HepG2 (cell line): ENCODE data around the gene GALNT16. TPM values are rescaled to one million over a fixed set of nuclear protein-coding genes. Genes with fewer than 3 reads are reported as not detected.

Experiments used
- CC2D1A ChIP-seq: sonication (generic); formaldehyde crosslinking; IDR thresholded peaks from 2 replicates; pipeline ENCODE4 v1.8.1; 2023; ENCODE audit warnings: mild to moderate bottlenecking, missing genetic modification reagents
- CREM ChIP-seq, 2 experiments: sonication (generic) in 1 of 2; formaldehyde crosslinking in 1 of 2; IDR thresholded peaks; 2 replicates each; pipeline versions ENCODE4 v1.4.0 to v1.6.1; 2016 to 2020; ENCODE audit warnings: antibody characterized with exemption in 1 of 2, mild to moderate bottlenecking in 1 of 2, missing genetic modification reagents in 1 of 2
- HNRNPL ChIP-seq: fragments of 200-400 bp; formaldehyde crosslinking; IDR thresholded peaks from 2 replicates; pipeline ENCODE4 v1.6.1; 2017; ENCODE audit warnings: mild to moderate bottlenecking, low read depth, low read length
- KLF15 ChIP-seq: sonication (generic); formaldehyde crosslinking; IDR thresholded peaks from 2 replicates; pipeline ENCODE4 v1.8.1; 2023; ENCODE audit warnings: borderline replicate concordance, mild to moderate bottlenecking, inconsistent platforms, missing genetic modification reagents, mixed read lengths
- REPIN1 ChIP-seq: sonication (generic); formaldehyde crosslinking; IDR thresholded peaks from 2 replicates; pipeline ENCODE4 v1.8.0; 2022; ENCODE audit warnings: missing genetic modification reagents, low read depth, mild to moderate bottlenecking, borderline replicate concordance
- SCMH1 ChIP-seq: sonication (generic); formaldehyde crosslinking; IDR thresholded peaks from 2 replicates; pipeline ENCODE4 v1.9.0; 2021; ENCODE audit warnings: missing genetic modification reagents, mild to moderate bottlenecking, borderline replicate concordance
- SRSF4 ChIP-seq: fragments of 200-400 bp; formaldehyde crosslinking; IDR thresholded peaks from one replicate; pipeline ENCODE4 v1.6.1; 2018; ENCODE audit warnings: mild to moderate bottlenecking, low read depth, low read length, moderate library complexity; ENCODE audit not compliant: poor library complexity, severe bottlenecking
- TARDBP ChIP-seq: sonication (generic); formaldehyde crosslinking; IDR thresholded peaks from 2 replicates; pipeline ENCODE4 v1.8.0; 2022; ENCODE audit warnings: mild to moderate bottlenecking, missing genetic modification reagents
- TBX2 ChIP-seq: sonication (generic); formaldehyde crosslinking; IDR thresholded peaks from 2 replicates; pipeline ENCODE4 v1.5.0; 2020; ENCODE audit warnings: missing genetic modification reagents, mild to moderate bottlenecking, borderline replicate concordance
- TEAD2 ChIP-seq: sonication (generic); formaldehyde crosslinking; IDR thresholded peaks from 2 replicates; pipeline ENCODE4 v1.9.0; 2021; ENCODE audit warnings: missing genetic modification reagents
- YY1 ChIP-seq: IDR thresholded peaks from 2 replicates; pipeline ENCODE4 v1.6.1; 2011; ENCODE audit warnings: low read length, low read depth, moderate library complexity, mild to moderate bottlenecking; ENCODE audit not compliant: insufficient read depth, insufficient replicate concordance
- ZBTB8A ChIP-seq: sonication (generic); formaldehyde crosslinking; IDR thresholded peaks from 2 replicates; pipeline ENCODE4 v1.4.0; 2020; ENCODE audit warnings: mild to moderate bottlenecking, low read depth, missing genetic modification reagents, borderline replicate concordance
- ZNF326 ChIP-seq: sonication (generic); formaldehyde crosslinking; IDR thresholded peaks from 2 replicates; pipeline ENCODE4 v1.4.0; 2020; ENCODE audit warnings: missing genetic modification reagents, borderline replicate concordance
- ZNF350 ChIP-seq: sonication (generic); formaldehyde crosslinking; IDR thresholded peaks from 2 replicates; pipeline ENCODE4 v1.4.0; 2020; ENCODE audit warnings: mild to moderate bottlenecking, low read depth, missing genetic modification reagents, borderline replicate concordance
- ZNF484 ChIP-seq: sonication (generic); formaldehyde crosslinking; IDR thresholded peaks from 2 replicates; pipeline ENCODE4 v1.5.1; 2020; ENCODE audit warnings: mild to moderate bottlenecking, low read depth, missing genetic modification reagents, borderline replicate concordance
- ZNF598 ChIP-seq: sonication (generic); formaldehyde crosslinking; IDR thresholded peaks from 2 replicates; pipeline ENCODE4 v1.5.1; 2020; ENCODE audit warnings: mild to moderate bottlenecking, missing genetic modification reagents, borderline replicate concordance
- ZSCAN12 ChIP-seq: sonication (generic); formaldehyde crosslinking; IDR thresholded peaks from 2 replicates; pipeline ENCODE4 v1.9.0; 2021; ENCODE audit warnings: mild to moderate bottlenecking, missing genetic modification reagents
- ZSCAN20 ChIP-seq: sonication (generic); formaldehyde crosslinking; IDR thresholded peaks from 2 replicates; pipeline ENCODE4 v1.4.0; 2020; ENCODE audit warnings: missing genetic modification reagents, mild to moderate bottlenecking, borderline replicate concordance
- polyA plus RNA-seq, 8 experiments: library from polyadenylated mRNA; depleted of rRNA in 3 of 8; stranded (reverse) in 7 of 8; unstranded in 1 of 8; fragments of >200 nt; fragmentation: Illumina TruSeq in 4 of 8; extraction: Trizol in 4 of 8; gene quantifications; 2 replicates each; pipeline versions ENCODE4 v1.2.1 to v1.2.3, GENCODE V29; 2011 to 2016; ENCODE audit warnings: low read depth in 4 of 8, missing spikeins in 1 of 8, mixed read lengths in 1 of 8; ENCODE audit not compliant: insufficient read depth in 1 of 8
- total RNA-seq, 5 experiments: library from RNA; depleted of rRNA; stranded (reverse); fragments of >200 nt; fragmentation: Illumina TruSeq; extraction: Trizol; gene quantifications; 2 replicates each; pipeline ENCODE4 v1.2.3, GENCODE V29; 2016; ENCODE audit warnings: low read depth in 1 of 5
- TF ChIP-seq, protein P1 (sequence below): sonication (generic); formaldehyde crosslinking; IDR thresholded peaks from 2 replicates; pipeline ENCODE4 v1.8.1; 2023; ENCODE audit warnings: mild to moderate bottlenecking, moderate library complexity, missing genetic modification reagents
- TF ChIP-seq, protein P2 (sequence below): sonication (generic); formaldehyde crosslinking; IDR thresholded peaks from 2 replicates; pipeline ENCODE4 v1.4.0; 2020; ENCODE audit warnings: missing genetic modification reagents

GALNT16 gene
- total and polyA plus RNA-seq, 2 of the 13 experiments (the other 11 are each of a cell fraction or from before 2014, with no cell fraction given): 0.54 to 0.82 TPM

DNA sequence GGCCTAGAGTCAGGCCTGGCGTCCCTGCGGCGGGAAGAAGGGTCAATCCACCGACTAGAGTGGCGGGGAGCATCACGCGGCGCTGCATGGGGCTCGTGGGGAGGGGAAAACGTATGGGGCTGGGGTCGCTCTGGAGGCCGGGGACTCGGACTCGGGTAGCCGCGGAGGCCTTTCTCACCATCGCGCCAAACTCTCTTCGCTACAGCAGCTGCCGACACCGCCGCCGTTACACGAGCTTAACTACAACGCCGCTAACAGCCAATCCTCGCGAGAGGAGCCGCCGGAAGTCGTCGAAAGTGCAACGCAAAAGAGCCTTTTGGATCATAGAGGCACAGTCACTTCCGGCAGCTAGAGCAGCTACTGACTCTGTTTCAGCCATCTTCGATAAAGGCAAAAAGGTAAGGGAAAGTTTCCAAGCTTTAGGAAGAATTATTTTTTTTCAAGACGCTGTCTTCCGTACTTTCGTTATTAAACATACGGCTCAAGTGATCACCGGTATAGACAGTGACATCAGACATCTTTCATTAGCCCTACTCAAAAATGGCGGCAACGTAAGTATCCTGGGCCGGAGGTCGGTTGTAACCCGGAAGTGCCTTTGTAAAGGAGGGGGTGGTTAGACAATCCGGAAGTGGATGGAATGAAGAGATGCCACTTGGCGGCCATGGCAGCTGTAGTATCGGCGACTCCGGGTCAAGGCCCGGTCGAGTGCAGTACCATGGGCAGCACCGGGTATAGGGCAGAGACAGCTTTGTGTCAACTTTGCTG is 138.3 kb downstream of the GALNT16 start, which contains the start of the genes ERH and SLC39A9 (continued):
- TF ChIP-seq KLF15 (CRISPR knock-in tag): peak; percentile 43; the same call in 1 of the 2 replicates
- TF ChIP-seq TARDBP (CRISPR knock-in tag): peak; percentile 76
- no peak for TF ChIP-seq CC2D1A (CRISPR knock-in tag)
- TF ChIP-seq, protein P1, sequence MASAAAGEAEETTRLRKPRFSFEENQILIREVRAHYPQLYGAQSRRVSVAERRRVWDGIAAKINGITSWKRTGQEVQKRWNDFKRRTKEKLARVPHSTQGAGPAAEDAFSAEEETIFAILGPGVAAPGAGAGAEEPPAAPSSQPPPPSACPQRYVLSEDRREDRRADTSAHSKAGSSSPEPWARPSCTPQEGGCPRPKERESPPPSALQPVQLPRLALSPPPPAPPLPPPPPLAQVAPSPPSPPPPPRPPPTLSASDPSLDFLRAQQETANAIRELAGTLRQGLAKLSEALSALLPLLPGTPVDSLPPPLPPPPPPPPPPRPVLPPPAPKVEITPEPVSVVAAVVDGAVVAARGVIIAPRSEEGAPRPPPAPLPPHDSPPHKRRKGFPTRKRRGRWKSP (CRISPR knock-in tag): peak; percentile 79; the same call in 1 of the 2 replicates
- TF ChIP-seq ZNF484: 0 out of 2 replicates have a peak, but pooled peaks have one; percentile 22
- peak; percentile 74; the same call in 1 of the 2 replicates for TF ChIP-seq ZNF350 (CRISPR knock-in tag)
- TF ChIP-seq TEAD2 (CRISPR knock-in tag): 0 out of 2 replicates have a peak, but pooled peaks have one; percentile 28
- no peak for TF ChIP-seq SCMH1
- no peak for TF ChIP-seq ZNF326 (CRISPR knock-in tag)
- peak; percentile 53; the same call in 1 of the 2 replicates for TF ChIP-seq REPIN1 (CRISPR knock-in tag)
- TF ChIP-seq CREM (IDR thresholded peaks at IDR 0.05): peak; percentile 98
- TF ChIP-seq CREM (CRISPR knock-in tag; IDR thresholded peaks at IDR 0.05): peak; percentile 15; the same call in 1 of the 2 replicates
- TF ChIP-seq HNRNPL: no peak
- peak; percentile 66; the same call in 1 of the 2 replicates for TF ChIP-seq ZNF598 (CRISPR knock-in tag)
- TF ChIP-seq, protein P2, sequence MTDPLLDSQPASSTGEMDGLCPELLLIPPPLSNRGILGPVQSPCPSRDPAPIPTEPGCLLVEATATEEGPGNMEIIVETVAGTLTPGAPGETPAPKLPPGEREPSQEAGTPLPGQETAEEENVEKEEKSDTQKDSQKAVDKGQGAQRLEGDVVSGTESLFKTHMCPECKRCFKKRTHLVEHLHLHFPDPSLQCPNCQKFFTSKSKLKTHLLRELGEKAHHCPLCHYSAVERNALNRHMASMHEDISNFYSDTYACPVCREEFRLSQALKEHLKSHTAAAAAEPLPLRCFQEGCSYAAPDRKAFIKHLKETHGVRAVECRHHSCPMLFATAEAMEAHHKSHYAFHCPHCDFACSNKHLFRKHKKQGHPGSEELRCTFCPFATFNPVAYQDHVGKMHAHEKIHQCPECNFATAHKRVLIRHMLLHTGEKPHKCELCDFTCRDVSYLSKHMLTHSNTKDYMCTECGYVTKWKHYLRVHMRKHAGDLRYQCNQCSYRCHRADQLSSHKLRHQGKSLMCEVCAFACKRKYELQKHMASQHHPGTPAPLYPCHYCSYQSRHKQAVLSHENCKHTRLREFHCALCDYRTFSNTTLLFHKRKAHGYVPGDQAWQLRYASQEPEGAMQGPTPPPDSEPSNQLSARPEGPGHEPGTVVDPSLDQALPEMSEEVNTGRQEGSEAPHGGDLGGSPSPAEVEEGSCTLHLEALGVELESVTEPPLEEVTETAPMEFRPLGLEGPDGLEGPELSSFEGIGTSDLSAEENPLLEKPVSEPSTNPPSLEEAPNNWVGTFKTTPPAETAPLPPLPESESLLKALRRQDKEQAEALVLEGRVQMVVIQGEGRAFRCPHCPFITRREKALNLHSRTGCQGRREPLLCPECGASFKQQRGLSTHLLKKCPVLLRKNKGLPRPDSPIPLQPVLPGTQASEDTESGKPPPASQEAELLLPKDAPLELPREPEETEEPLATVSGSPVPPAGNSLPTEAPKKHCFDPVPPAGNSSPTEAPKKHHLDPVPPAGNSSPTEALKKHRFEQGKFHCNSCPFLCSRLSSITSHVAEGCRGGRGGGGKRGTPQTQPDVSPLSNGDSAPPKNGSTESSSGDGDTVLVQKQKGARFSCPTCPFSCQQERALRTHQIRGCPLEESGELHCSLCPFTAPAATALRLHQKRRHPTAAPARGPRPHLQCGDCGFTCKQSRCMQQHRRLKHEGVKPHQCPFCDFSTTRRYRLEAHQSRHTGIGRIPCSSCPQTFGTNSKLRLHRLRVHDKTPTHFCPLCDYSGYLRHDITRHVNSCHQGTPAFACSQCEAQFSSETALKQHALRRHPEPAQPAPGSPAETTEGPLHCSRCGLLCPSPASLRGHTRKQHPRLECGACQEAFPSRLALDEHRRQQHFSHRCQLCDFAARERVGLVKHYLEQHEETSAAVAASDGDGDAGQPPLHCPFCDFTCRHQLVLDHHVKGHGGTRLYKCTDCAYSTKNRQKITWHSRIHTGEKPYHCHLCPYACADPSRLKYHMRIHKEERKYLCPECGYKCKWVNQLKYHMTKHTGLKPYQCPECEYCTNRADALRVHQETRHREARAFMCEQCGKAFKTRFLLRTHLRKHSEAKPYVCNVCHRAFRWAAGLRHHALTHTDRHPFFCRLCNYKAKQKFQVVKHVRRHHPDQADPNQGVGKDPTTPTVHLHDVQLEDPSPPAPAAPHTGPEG (CRISPR knock-in tag): no peak
- TF ChIP-seq ZSCAN20 (CRISPR knock-in tag): peak; percentile 60; the same call in 1 of the 2 replicates
- TF ChIP-seq ZSCAN12: no peak
- peak; percentile 72 for TF ChIP-seq TBX2 (CRISPR knock-in tag)
- 0 out of 2 replicates have a peak, but pooled peaks have one; percentile 5 for TF ChIP-seq ZBTB8A (CRISPR knock-in tag)
- no peak for TF ChIP-seq SRSF4
- TF ChIP-seq YY1: peak; percentile 92
